HFF-Myc (cell line): Measurements from ENCODE around the gene MAGT1.

ENCODE experiments used
- DNase-seq: peaks from one replicate; pipeline ENCODE4 v3.0.0-alpha.2; 2011; ENCODE audit warnings: low read depth; ENCODE audit errors: extremely low read depth
- H3K4me3 ChIP-seq: replicated peaks from 2 replicates; pipeline ENCODE4 v1.5.1; 2011; ENCODE audit warnings: low read depth, mild to moderate bottlenecking, control low read depth, low read length
- CTCF ChIP-seq: IDR thresholded peaks from 2 replicates; pipeline ENCODE4 v1.5.1; 2012; ENCODE audit warnings: mild to moderate bottlenecking, low read depth, low read length, control low read depth; ENCODE audit errors: missing control alignments

Gene MAGT1

GRCh38 chrX:77785486-77786364, 109.5 kb downstream of the MAGT1 start, which contains the start of gene ATRX:
ATRX (minus strand) TSS chrX:77786216; CDS start chrX:77786001, 215 bp downstream.
- TF ChIP-seq CTCF: no peak
- peak; percentile 32 for DNase-seq
- H3K4me3 ChIP-seq: peak within 1 kb of the TSS; percentile 63

GRCh38 chrX:77779695-77780094, 115.5 kb downstream of the MAGT1 start:
- H3K4me3 ChIP-seq: no peak overlapping the region
- TF ChIP-seq CTCF: no peak
- no peak for DNase-seq

GRCh38 chrX:77776659-77777058, 118.6 kb downstream of the MAGT1 start:
- DNase-seq: no peak
- no peak for TF ChIP-seq CTCF
- H3K4me3 ChIP-seq: no peak overlapping the region
